ENCODE measurements around the gene CD320.

The CD320 gene

GRCh38 chr19:8323781-8324185, 15.6 kb upstream of the CD320 start:
- H3K36me3 ChIP-seq (ENCODE audit: low read length): peaks cover 14% of the 10 kb centered on the region; the same call in 1 of the 2 replicates
- no peaks in the 10 kb centered on the region for H3K27me3 ChIP-seq (ENCODE audit: low read length)
- peaks cover 34% of the 10 kb centered on the region for H3K79me2 ChIP-seq (ENCODE audit: insufficient read depth, low read length)
- no peaks in the 10 kb centered on the region for H3K9me3 ChIP-seq (ENCODE audit: insufficient read depth, low read length)
- no peak overlapping the region for H3K4me3 ChIP-seq (ENCODE audit: insufficient read depth, low read length, poor library complexity, severe bottlenecking)
- TF ChIP-seq CTCF (IDR thresholded peaks at IDR 0.05; ENCODE audit: insufficient read depth, low read length, poor library complexity, severe bottlenecking): no peak
- no peak for TF ChIP-seq EZH2phosphoT487 (conservative IDR thresholded peaks at IDR 0.05; ENCODE audit: low read length)
- H3F3A ChIP-seq (ENCODE audit: insufficient read depth): peaks cover 16% of the 10 kb centered on the region
- H3K9ac ChIP-seq (ENCODE audit: low read length): 0 out of 2 replicates have a peak overlapping the region, but pooled peaks have one; percentile 92
- no peaks in the 10 kb centered on the region for H3K9me2 ChIP-seq (replicated peaks; ENCODE audit: insufficient read depth, low read length)
- no peak overlapping the region for H2AFZ ChIP-seq (ENCODE audit: low read depth, low read length, severe bottlenecking)
- peaks cover 9% of the 10 kb centered on the region; the same call in 1 of the 2 replicates for H4K20me1 ChIP-seq (ENCODE audit: low read depth, low read length)
- H3K4me2 ChIP-seq (ENCODE audit: low read depth, low read length, poor library complexity, severe bottlenecking): no peak overlapping the region
- H3K27ac ChIP-seq (ENCODE audit: low read depth, low read length): no peak overlapping the region

- Histone ChIP-seq H3K9me2 (replicated peaks; ENCODE audit: insufficient read depth, low read length) (no peaks in the 10 kb centered on the region), H2AFZ (ENCODE audit: low read depth, low read length, severe bottlenecking) (no peak overlapping the region), H3K9me3 (ENCODE audit: insufficient read depth, low read length) (no peaks in the 10 kb centered on the region), H3F3A (ENCODE audit: insufficient read depth) (peaks cover 18% of the 10 kb centered on the region), H4K20me1 (ENCODE audit: low read depth, low read length) (peaks cover 9% of the 10 kb centered on the region; the same call in 1 of the 2 replicates), H3K4me2 (ENCODE audit: low read depth, low read length, poor library complexity, severe bottlenecking) (peak overlapping the region; percentile 59), H3K27ac (ENCODE audit: low read depth, low read length) (no peak overlapping the region), H3K79me2 (ENCODE audit: insufficient read depth, low read length) (peaks cover 34% of the 10 kb centered on the region), H3K9ac (ENCODE audit: low read length) (peak overlapping the region; percentile 92), H3K36me3 (ENCODE audit: low read length) (peaks cover 14% of the 10 kb centered on the region; the same call in 1 of the 2 replicates), H3K27me3 (ENCODE audit: low read length) (no peaks in the 10 kb centered on the region), H3K4me3 (ENCODE audit: insufficient read depth, low read length, poor library complexity, severe bottlenecking) (peak overlapping the region; percentile 95)
- no peak for TF ChIP-seq EZH2phosphoT487 (conservative IDR thresholded peaks at IDR 0.05; ENCODE audit: low read length)
- TF ChIP-seq CTCF (IDR thresholded peaks at IDR 0.05; ENCODE audit: insufficient read depth, low read length, poor library complexity, severe bottlenecking): no peak
Measured at GRCh38 chr19:8322638-8322997, 14.5 kb upstream of the CD320 start.

- peaks cover 21% of the 10 kb centered on the region for H3F3A ChIP-seq (ENCODE audit: insufficient read depth)
- TF ChIP-seq EZH2phosphoT487 (conservative IDR thresholded peaks at IDR 0.05; ENCODE audit: low read length) (no peak), CTCF (IDR thresholded peaks at IDR 0.05; ENCODE audit: insufficient read depth, low read length, poor library complexity, severe bottlenecking) (no peak)
Measured at GRCh38 chr19:8321986-8322637, 14.0 kb upstream of the CD320 start.

More at GRCh38 chr19:8321986-8322637, 14.0 kb upstream of the CD320 start:
- H4K20me1 ChIP-seq (ENCODE audit: low read depth, low read length): peaks cover 9% of the 10 kb centered on the region; the same call in 1 of the 2 replicates
- H3K9me3 ChIP-seq (ENCODE audit: insufficient read depth, low read length): no peaks in the 10 kb centered on the region
- no peaks in the 10 kb centered on the region for H3K27me3 ChIP-seq (ENCODE audit: low read length)
- peak overlapping the region; percentile 41 for H3K27ac ChIP-seq (ENCODE audit: low read depth, low read length)
- peaks cover 34% of the 10 kb centered on the region for H3K79me2 ChIP-seq (ENCODE audit: insufficient read depth, low read length)
- H3K36me3 ChIP-seq (ENCODE audit: low read length): peaks cover 14% of the 10 kb centered on the region; the same call in 1 of the 2 replicates
- H3K4me2 ChIP-seq (ENCODE audit: low read depth, low read length, poor library complexity, severe bottlenecking): peak overlapping the region; percentile 59
- no peak overlapping the region for H2AFZ ChIP-seq (ENCODE audit: low read depth, low read length, severe bottlenecking)
- H3K4me3 ChIP-seq (ENCODE audit: insufficient read depth, low read length, poor library complexity, severe bottlenecking): peak overlapping the region; percentile 95
- no peaks in the 10 kb centered on the region for H3K9me2 ChIP-seq (replicated peaks; ENCODE audit: insufficient read depth, low read length)
- H3K9ac ChIP-seq (ENCODE audit: low read length): peak overlapping the region; percentile 92
